Measurements from ENCODE around the gene GNGT2.
A peak's percentile ranks its signal among the peaks of the same experiment; 100 is the strongest.
"Not testable (repeated sequence)": the region's sequence is repeated elsewhere in the genome, so short reads cannot be mapped to it uniquely, and the experiment has no call there.

The GNGT2 gene

DNA sequence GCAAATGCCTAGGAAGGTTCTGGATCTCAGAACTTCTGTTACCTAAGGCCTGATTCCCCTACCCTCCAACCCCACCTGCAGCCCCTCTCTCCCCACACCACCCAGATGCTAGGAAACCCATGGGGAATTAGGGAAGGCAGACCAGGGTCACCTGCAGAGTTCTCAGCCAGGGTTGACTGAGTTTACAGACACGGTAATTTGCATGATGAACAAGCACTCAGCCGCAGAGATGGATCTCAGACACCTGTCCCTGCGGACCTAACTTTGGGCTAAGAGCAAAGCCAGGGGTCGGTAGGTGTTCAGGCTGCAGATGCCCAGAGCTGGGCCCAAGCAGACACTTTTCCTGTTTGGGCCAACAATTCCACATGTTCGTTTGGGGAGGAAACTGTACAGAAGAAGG is 3.0 kb upstream of the GNGT2 start:
- DNase-seq (ENCODE audit: low read depth in 2 of 2, low spot score in 1 of 2): no peak

DNA sequence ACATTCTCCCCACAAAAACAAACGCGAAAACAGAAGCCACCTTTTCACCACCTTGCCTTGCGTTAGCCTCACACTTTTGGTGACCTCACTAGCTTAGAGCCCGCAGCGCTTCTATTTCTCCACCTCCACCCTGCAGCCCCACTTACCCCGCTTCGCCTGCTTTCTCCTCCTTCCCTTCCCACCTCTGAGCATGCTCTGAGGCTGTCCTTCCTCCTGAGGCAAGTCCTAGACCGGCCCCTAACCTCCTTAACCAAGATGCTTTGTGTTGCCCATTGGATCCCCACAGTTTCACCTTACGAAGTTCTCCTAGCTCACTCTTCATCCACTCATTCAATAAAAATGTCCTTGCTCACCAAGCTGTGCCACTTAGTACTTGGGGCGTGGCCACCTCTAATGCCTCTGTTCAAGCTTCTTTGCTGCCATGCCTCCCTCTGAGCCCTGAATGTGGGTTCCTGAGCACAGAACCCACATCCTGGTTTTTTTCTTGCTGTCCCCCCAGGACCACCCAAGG is 1.3 kb downstream of the GNGT2 start:
- no peak for DNase-seq (ENCODE audit: low read depth in 2 of 2, low spot score in 1 of 2)

DNA sequence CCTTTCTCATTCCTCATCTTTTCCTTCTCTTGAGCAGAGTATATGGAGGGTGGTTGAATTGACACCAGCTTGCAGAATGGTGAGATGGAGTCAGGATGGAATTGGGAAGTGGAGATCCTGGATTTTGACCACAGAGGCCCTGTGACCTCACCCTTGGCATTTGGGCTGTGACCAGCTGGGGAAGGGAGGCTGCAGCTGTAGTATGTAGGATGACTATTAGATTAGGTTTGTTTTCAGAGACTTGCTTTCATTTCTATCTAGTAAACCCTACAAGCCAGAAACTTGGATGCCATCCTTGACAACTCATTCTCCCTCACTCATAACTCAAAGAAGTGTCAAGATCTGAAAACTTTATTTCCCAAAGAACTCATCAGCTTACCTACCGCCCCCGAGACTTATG is 5.9 kb downstream of the GNGT2 start:
- no peak for DNase-seq (ENCODE audit: low read depth in 2 of 2, low spot score in 1 of 2)

DNA sequence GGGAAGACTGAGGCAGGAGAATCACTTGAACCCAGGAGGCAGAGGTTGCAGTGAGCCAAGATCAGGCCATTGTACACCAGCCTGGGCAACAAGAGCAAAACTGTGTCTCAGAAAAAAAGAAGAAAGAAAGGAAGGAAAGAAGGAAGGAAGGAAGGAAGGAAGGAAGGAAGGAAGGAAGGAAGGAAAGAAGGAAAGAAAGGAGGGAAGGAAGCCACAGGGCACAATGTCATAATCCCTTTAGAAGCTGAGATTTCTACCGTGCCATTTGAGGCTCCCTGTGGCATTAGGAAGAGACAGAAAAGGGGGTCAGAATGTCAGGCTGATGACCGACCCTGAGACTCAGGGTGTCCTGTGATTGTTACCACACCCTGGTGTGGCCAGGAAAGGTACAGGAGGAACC is 6.6 kb downstream of the GNGT2 start:
- no peak for DNase-seq (ENCODE audit: low read depth in 2 of 2, low spot score in 1 of 2)

DNA sequence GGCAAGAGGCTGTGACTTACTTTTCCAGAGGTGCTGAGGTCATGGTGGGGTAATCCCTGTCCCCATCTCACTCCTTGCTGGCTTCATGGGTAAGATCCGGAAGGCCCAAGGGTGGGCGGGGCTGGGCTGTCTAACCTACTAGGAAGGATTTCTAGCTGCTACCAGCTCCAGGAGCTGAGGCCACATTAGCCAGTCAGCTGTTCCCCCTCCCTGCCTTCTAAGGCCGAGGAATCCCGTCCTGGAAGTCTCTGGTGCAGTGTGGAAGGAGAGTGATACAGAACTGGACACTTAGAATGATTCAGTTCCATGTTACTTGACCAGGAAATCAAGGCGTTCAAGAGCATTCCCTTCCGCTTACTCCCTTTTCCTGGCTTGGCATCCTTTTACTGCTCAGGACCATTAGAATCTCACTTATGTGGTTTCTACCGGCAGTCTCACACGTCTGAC is 8.9 kb downstream of the GNGT2 start:
- DNase-seq (ENCODE audit: low read depth in 2 of 2, low spot score in 1 of 2): no peak

DNA sequence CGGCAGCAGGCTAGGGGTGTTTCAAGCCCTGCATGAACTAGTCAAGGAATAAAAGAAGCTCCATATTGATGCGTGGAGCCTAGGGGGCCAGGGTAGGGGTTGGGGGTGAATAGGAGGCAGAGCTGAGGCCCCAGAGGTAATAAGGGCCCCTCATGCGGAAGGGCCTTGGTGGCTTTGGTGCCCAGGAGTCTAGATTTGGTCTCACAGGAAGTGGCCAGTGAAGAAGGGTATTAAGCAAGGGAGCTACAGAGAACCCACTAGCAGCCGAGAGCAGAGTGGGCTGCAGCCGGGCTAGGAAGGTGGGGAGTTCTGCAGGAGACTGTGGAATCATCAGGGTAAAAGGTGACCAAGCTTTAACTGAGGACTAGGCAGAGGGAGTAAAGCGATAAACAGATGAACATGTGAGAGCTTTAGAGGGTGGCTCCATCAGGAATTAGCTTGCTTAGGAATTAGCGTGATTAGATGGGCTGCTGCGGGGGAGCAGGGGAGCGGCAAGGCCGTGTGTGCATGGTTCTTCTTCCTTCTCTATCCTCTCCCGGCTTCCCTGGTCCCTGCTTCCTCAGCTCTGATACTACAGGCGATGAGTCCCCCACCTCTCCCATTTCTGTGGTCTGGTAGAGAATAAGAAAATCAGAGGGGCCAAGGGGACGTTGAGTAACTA is 9.8 kb downstream of the GNGT2 start:
- no peak for DNase-seq (ENCODE audit: low read depth in 2 of 2, low spot score in 1 of 2)

DNA sequence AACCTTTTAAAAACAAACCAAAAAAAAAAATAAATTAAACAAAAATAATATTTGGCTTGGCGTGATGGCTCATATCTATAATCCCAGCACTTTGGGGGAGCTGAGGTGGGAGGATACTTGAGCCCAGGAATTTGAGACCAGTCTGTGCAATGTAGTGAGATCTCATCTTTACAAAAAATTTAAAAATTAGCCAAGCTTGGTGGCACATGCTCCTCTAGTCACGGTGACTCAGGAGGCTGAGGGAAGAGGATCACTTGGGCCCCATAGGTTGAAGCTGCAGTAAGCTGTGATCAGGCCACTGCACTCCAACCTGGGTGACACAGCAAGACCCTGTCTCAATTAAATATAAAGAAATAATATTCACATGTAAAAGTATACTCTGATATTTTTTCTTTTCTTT is 12.2 kb downstream of the GNGT2 start:
- DNase-seq (ENCODE audit: low read depth in 2 of 2, low spot score in 1 of 2): no peak

DNA sequence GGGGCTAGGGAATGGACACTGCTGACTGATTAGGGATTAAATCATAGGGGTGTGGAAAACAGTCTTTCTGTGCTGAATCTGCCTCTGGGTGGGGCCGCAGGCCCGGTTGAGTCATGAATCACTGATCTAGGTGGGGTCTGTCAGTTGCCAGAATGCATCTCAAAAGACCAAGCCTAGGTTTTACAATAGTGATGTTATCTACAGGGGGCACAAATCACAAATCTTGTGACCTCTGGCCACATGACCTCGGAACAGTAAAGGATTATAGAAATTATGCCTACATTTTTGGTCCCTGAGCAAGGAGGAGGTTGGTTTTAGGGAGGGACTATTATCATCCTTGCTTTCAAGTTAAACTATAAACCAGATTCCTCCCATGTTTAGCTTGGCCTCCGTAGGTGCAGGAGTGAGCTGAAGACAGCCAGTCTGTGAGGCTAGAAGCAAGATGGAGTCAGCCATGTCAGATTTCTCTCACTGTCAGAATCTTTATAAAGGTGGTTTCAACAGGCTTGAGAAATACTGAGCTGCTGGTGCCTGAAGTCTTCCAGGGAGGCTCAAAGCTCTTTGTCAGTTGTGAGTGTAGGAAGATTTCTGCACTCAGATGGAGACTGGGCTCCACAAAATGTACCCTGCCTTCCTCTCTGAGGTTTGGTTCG is 12.9 kb downstream of the GNGT2 start:
- no peak for DNase-seq (ENCODE audit: low read depth in 2 of 2, low spot score in 1 of 2)

DNA sequence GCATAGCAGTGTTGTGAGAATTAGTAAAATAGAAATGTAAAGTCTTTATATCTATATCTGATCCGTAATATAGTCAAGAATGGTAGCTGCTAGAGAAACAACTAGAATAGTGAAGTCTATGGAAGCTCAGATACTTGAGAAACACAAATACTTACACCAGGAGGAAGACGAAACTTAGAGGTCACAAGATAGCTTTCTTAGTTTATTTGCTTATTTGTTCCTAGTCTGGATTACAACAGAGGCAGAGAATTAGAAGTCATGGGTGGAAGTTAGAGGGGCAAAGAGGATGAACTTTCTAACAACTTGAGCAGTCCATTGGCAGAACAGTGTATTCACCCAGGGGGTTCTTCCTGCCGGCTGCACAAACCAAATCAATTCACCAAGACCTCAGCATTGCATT is 13.9 kb downstream of the GNGT2 start:
- DNase-seq (ENCODE audit: low read depth in 2 of 2, low spot score in 1 of 2): no peak

DNA sequence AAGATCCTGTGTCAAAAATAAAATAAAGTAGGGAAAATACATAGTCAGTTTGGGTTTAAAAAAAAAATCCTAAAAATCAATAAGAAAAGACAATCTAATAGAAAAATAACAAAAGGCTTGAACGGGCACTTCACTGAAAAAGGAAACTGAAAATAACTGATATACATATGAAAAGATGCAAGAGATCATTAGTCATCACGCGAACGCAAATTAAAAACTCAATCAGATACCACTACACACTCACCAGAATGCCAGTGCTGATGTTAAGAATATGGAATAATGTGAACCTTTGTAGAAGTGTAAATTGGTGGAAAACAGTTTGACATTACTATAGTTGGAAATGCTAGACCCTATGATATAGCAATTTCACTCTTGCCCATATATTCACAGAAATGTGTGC is 14.6 kb downstream of the GNGT2 start:
- no peak for DNase-seq (ENCODE audit: low read depth in 2 of 2, low spot score in 1 of 2)

DNA sequence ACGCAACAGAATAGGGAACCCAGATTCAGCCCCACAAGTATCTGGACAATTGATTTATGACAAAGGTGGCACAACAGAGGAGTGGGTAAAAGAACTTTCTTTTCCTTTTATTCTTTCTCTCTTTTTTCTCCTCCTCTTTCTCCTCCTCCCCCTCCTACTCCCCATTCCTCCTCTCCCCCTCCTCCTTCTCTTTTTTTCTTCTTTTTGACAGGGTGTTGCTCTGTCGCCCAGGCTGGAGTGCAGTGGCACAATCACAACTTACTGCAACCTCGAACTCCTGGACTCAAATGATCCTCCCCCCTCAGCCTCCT is 16.1 kb downstream of the GNGT2 start:
- DNase-seq (ENCODE audit: low read depth in 2 of 2, low spot score in 1 of 2): no peak

DNA sequence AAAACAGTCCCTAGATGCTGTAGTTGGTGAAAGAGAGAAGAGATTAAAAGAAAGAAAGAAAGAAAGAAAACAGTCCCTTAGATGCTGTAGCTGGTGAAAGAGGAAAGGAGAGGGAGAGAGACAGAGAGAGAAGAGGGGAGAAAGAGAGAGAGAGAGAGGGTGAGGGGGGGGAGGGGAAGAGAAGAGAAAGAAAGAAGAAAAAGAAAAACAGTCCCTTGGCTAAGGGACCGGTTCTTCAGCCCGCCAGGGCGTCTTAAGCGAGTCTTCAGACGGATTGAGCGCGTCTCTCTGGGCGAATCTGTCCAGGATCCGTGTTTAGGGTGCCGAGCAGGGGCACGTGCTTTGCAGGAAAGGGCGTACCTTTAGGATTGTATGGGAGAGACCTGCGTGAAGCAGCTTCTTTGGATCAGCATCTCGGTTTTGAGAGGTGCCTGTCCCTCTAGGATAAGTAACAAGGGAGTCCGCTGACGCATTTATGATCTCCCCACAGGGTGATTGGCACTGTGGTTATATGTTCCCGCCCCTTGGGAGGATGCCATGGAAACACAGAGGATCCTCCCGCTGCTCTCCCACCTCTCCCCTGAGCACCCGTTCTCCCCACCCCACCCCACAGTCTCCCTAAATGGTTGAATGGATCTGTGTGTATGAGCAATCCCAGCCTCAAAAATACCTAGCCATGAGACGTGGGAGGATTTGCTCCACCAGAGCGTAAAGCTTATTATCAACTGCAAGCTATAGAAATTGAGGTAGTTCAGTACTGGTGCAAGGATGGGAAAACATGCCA is 16.7 kb downstream of the GNGT2 start:
- DNase-seq (ENCODE audit: low read depth in 2 of 2, low spot score in 1 of 2): no peak

DNA sequence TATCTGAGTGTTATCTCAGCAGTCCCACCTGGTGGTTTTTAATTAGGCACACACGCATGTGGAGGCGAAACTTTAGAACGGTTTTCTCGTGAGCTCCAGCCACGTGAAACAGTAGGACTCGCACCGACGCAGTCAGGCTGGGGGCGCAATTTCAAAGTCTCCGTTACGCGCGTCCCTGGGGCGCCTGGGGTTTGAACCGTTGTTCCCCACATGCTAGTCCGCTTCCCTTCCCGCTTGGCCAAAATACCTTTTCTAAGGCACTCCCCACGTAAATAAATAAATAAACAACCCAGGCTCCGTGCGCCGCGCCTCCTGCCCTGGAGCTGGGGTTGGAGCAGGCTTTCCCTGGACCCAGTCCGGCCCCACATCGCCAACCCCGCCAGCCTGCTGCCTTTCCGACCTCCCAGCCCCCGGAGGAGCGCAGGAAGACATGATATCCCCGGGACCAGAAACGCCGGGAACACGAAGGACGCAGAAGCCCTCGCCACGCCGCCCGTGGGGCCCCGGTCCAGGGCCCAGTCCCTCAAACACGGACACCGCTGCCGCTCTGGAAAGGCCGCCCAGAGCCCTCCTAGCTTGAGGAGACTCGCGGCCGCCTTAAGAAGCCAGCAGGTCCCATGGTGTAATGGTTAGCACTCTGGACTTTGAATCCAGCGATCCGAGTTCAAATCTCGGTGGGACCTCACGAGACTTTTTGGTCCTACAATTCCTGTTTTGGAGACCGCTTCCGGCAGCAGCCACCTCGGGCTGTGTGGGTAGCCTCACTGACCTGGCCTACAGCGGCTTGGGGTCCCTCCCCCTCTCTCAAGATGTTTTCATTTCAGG is 18.2 kb downstream of the GNGT2 start:
- peak; percentile 90 to 91 for DNase-seq (ENCODE audit: low read depth in 2 of 2, low spot score in 1 of 2)

DNA sequence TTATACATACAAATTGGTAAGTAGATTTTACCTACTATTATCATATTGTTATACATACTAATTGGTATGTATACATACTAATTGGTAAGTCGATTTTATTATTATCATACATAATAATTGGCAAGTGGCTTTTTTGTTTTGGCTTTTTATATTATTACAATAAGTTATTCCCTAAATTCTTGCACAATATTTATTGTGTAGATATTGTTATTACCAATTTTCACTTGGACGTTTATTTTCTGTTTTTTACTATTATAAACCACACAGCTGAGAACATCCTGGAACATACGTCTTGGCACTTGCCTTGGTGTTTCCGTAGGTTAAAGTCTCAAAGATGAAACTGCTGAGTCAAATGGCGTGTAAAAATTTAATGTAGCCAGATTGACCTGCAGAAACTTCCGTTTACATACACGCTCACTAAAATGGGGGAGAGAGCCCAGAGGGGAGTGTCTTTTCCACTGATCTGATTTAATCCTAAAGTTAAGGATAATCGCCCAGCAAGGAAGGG is 18.9 kb downstream of the GNGT2 start:
- DNase-seq (ENCODE audit: low read depth in 2 of 2, low spot score in 1 of 2): no peak

DNA sequence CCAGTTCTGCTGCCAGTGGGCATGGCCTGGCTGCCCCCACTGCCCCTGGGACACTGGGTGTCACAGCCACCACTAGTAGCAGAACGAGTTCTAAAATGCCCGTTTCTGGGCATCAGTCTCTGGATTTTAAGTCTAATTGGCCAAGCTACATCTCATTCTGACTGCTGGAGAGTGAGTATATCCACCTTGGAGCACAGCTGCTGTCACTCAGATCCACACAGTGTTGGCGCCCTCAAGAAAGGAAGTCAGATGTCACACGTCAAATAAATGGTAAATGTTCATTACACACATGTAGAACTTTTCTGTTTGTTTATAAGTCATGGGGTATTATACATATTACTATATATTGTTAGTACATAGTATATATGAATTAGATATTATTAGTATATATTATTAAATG is 19.4 kb downstream of the GNGT2 start:
- DNase-seq (ENCODE audit: low read depth in 2 of 2, low spot score in 1 of 2): no peak

DNA sequence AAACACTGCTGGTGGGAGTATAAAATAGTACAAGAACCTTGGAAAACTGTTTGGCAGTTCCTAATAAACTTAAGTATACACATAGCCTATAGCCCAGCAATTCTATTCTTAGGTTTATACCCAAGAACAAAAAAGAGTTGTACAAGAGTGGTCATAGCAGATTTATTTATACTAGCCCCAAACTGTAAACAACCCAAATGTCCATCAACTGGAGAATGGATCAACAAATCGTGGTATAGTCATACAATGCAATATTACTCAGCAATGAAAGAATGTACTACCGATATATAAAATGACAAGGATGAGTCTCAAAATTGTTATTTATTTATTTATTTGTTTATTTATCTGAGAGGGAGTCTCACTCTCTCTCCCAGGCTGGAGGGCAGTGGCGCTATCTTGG is 23.1 kb downstream of the GNGT2 start:
- DNase-seq (ENCODE audit: low read depth in 2 of 2, low spot score in 1 of 2): no peak

DNA sequence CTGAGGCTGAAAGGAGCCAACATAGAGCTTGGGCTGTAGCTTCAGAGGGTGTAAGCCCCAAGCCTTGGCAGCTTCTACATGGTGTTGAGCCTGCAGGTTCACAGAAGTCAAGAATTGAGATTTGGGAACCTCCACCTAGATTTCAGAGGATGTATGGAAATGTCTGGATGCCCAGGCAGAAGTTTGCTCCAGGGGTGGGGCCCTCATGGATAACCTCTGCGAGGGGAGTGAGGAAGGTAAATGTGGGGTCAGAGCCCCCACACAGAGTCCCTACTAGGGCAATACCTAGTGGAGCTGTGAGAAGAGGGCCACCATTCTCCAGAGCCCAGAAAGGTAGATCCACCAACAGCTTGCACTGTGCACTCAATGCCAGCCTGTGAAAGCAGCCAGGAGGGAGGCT is 25.0 kb downstream of the GNGT2 start:
- not testable (repeated sequence) for DNase-seq (ENCODE audit: low read depth in 2 of 2, low spot score in 1 of 2)

DNA sequence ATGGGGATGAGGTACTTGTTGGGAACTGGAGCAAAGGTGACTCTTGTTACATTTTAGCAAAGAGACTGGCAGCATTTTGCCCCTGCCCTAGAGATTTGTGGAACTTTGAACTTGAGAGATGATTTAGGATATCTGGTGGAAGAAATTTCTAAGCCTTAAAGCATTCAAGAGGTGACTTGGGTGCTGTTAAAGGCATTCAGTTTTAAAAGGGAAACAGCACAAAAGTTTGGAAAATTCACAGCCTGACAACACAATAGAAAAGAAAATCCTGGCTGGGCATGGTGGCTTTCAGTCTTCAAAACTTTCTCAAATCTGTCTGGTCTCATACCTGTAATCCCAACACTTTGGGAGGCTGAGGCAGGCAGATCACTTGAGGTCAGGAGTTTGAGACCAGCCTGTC is 25.9 kb downstream of the GNGT2 start:
- not testable (repeated sequence) for DNase-seq (ENCODE audit: low read depth in 2 of 2, low spot score in 1 of 2)

DNA sequence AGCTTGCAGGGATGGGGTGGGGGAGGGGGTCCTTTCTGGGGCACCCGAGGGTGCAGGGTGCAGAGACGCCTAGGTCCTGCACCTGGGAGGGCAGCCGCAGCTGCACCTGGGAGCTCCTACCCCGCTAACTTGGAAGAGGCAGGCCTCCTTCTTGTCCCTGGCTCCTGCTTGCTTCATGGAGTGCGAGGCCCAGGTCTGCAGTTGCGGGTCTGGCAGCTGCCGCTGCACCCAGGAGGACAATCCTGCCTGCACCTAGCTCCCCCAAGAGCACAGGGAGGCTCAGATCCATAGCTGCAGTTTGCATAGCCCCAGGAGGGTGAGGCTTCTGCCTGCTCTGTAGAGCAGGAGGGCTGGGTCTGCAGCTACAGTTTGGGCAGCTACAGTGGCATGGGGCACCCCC is 26.6 kb downstream of the GNGT2 start:
- no peak for DNase-seq (ENCODE audit: low read depth in 2 of 2, low spot score in 1 of 2)

DNA sequence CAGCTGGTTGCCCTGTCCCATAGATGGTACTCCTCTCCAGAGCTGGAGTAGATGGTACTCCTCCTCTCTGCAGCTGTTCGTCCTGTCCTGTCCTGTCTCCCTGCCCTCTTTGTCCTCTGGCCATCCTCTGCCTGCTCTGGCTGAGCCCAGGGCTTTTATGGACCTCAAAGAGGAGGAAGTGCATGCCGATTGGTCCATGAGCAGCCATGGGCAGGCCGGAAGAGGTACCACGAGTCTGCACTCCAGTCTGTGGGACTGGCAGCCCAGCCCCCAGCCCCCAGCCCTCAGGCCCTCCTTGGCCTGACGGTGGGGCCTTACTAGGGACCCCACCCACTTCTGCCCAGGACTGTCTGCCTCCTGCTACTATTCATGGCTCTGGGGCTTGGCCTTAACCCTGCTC is 27.0 kb downstream of the GNGT2 start:
- DNase-seq (ENCODE audit: low read depth in 2 of 2, low spot score in 1 of 2): no peak

DNA sequence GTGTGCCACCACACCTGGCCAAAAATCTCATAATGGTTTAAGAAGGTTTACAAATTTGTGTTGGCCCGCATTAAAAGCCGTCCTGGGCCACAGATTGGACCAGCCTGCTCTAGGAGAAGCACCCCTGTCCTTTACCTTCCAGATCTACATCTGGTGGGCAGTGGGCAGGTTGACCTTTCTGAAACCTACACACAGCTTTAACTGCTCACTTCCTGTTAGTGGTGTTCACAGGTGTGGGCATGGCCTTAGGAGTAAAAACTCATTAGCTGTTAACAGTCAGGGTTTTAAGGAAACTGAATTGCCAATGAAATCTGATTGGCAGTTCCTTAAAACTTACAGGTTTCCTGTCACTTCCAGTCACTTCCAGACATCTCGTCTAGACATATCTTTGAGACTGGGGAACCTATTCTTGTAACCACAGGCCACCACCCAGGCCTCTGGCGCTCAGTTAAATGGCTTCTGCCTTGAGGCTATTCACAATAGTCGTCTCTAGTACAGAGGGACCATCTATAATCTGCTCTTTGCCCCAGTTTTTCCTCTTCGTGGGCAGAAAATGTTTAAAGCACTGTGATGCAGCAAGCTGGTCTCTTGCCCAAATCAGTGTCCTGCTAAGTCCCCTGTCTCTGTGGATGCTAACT is 29.3 kb downstream of the GNGT2 start:
- no peak for DNase-seq (ENCODE audit: low read depth in 2 of 2, low spot score in 1 of 2)

Measured in stimulated activated CD8-positive, alpha-beta memory T cell treated with anti-CD3 and anti-CD28 coated beads, Interleukin-4, amount 100 ng/mL, for 1 hour (primary cell).